OCI-LY7 (cell line): ENCODE results near the gene PSG5. TPM values are rescaled to one million over a fixed set of nuclear protein-coding genes. Genes with fewer than 3 reads are reported as not detected.
A peak's percentile ranks its signal among the peaks of the same experiment; 100 is the strongest.
"Not testable (repeated sequence)": the region's sequence is repeated elsewhere in the genome, so short reads cannot be mapped to it uniquely, and the experiment has no call there.

Source experiments
- BruUV-seq: library from RNA; stranded (reverse); fragments of 400-500 nt; replicated peaks from 2 replicates; lab custom pipeline; 2021; lab: Mats Ljungman, UMichigan
- CTCF ChIA-PET: fragments of 300-600 bp; sonication (Branson Sonifier 250); formaldehyde crosslinking; loops from one replicate; lab custom pipeline; 2022; ENCODE audit warnings: antibody characterized with exemption; ENCODE audit not compliant: unreplicated experiment; lab: Charles Lee
- POLR2A ChIA-PET: fragments of 300-600 bp; sonication (Branson Sonifier 250); formaldehyde crosslinking; loops from one replicate; lab custom pipeline; 2022; ENCODE audit warnings: antibody characterized with exemption; lab: Charles Lee
- DNase-seq: peaks from one replicate; pipeline ENCODE4 v3.0.0-alpha.2; 2015; ENCODE audit warnings: low spot score
- H2AFZ ChIP-seq: fragments of 200-600 bp; sonication (generic), shearing (Covaris generic); 2 replicates; pipeline ENCODE4 v1.6.1; 2014; ENCODE audit warnings: mild to moderate bottlenecking, antibody characterized with exemption, low read length, moderate library complexity
- H3K27ac ChIP-seq: fragments of 200-600 bp; sonication (generic); 2 replicates; pipeline ENCODE4 v1.5.1; 2014; ENCODE audit warnings: mixed run types, low read depth, mild to moderate bottlenecking, moderate library complexity, low read length, inconsistent platforms; ENCODE audit not compliant: poor library complexity, severe bottlenecking
- H3K36me3 ChIP-seq: fragments of 200-600 bp; sonication (generic); 2 replicates; pipeline ENCODE4 v1.6.1; 2014; ENCODE audit warnings: mild to moderate bottlenecking, antibody characterized with exemption, low read length, moderate library complexity, mixed read lengths; ENCODE audit not compliant: insufficient read depth
- H3K4me1 ChIP-seq: fragments of 200-600 bp; sonication (generic); 2 replicates; pipeline ENCODE4 v1.5.1; 2014; ENCODE audit warnings: mild to moderate bottlenecking, low read length; ENCODE audit not compliant: insufficient read depth, poor library complexity, severe bottlenecking
- H3K4me2 ChIP-seq: fragments of 200-600 bp; sonication (generic); 2 replicates; pipeline ENCODE4 v1.6.1; 2014; ENCODE audit warnings: mild to moderate bottlenecking, low read length
- H3K4me3 ChIP-seq: fragments of 200-600 bp; sonication (generic); 2 replicates; pipeline ENCODE4 v1.5.1; 2014; ENCODE audit warnings: mild to moderate bottlenecking, low read depth, low read length; ENCODE audit not compliant: poor library complexity, severe bottlenecking
- H3K79me2 ChIP-seq: fragments of 200-600 bp; sonication (generic); 2 replicates; pipeline ENCODE4 v1.6.1; 2016; ENCODE audit warnings: low read depth, mild to moderate bottlenecking, low read length, moderate library complexity, mixed read lengths; ENCODE audit not compliant: insufficient read depth
- H3K9me2 ChIP-seq: fragments of 200-600 bp; sonication (generic); 2 replicates; pipeline ENCODE4 v1.6.1; 2016; ENCODE audit warnings: mild to moderate bottlenecking, low read length, mixed read lengths; ENCODE audit not compliant: insufficient read depth
- H3K9me3 ChIP-seq: fragments of 200-600 bp; sonication (generic); 2 replicates; pipeline ENCODE4 v1.6.1; 2014; ENCODE audit warnings: mild to moderate bottlenecking, mixed run types, low read length, mixed read lengths
- H4K20me1 ChIP-seq: fragments of 200-600 bp; sonication (generic); 2 replicates; pipeline ENCODE4 v1.6.1; 2014; ENCODE audit warnings: mild to moderate bottlenecking, antibody characterized with exemption, low read length, moderate library complexity, mixed read lengths; ENCODE audit not compliant: insufficient read depth
- CTCF ChIP-seq: fragments of 200-600 bp; sonication (generic); conservative IDR thresholded peaks from 2 replicates; pipeline ENCODE4 v1.5.1; 2014; ENCODE audit warnings: mild to moderate bottlenecking, antibody characterized with exemption, low read length, moderate library complexity, mixed read lengths
- EZH2phosphoT487 ChIP-seq: fragments of 200-600 bp; sonication (generic); IDR thresholded peaks from 2 replicates; pipeline ENCODE4 v1.6.1; 2018; ENCODE audit warnings: low read depth, borderline replicate concordance, mild to moderate bottlenecking, mixed run types, antibody characterized with exemption, low read length, moderate library complexity, mixed read lengths
- intact Hi-C: fragments of 100-400 bp; cut with micrococcal nuclease; formaldehyde crosslinking; loops from one replicate; pipeline ENCODE4 v1.10.0; 2022; ENCODE audit not compliant: unreplicated experiment
- total RNA-seq, 2 experiments: library from RNA; depleted of rRNA in 1 of 2; stranded (reverse); fragments of >200 nt in 1 of 2; shearing (Covaris generic) in 1 of 2; gene quantifications; 2 replicates each; pipeline ENCODE4 v1.2.3, GENCODE V29; 2014 to 2022

PSG5 gene
- total RNA-seq, 2 experiments from 2014 or later: not detected

GRCh38 chr19:43226986-43227385 lies 40.6 kb upstream of the PSG5 start:
- TF ChIP-seq CTCF: 0 out of 2 replicates have a peak, but pooled peaks have one; percentile 18
- H3K4me3 ChIP-seq, H3K4me1 ChIP-seq, H3K9me2 ChIP-seq, BruUV-seq, H3K79me2 ChIP-seq, intact Hi-C loops, H4K20me1 ChIP-seq, CTCF ChIA-PET, H3K9me3 ChIP-seq, H3K36me3 ChIP-seq, H3K27ac ChIP-seq, DNase-seq, H2AFZ ChIP-seq, H3K4me2 ChIP-seq, POLR2A ChIA-PET: not testable (repeated sequence)

DNA sequence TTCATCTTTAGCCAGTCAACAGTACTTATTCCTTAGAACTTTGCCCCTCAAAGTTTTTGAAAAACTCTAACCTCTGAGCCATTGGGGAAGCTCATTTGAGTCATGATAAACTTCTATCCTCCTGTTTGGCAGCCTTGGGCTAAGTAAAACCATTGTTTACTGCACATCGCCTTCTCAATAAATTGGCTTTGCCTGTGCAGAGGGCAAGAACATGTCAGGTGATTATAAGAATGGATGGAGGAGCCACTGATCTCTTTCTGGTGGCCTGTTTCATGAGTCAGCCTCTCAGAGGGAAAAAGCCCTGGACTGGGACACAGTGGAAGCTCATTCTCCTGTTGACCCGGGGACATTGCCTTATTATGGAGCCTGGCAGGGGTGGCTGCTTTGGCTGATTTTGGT lies 38.5 kb upstream of the PSG5 start:
- Histone ChIP-seq H4K20me1 (no peaks in the 10 kb centered on the region), H3K36me3 (no peaks in the 10 kb centered on the region), H3K4me1 (no peaks in the 10 kb centered on the region), H3K4me2 (no peak overlapping the region), H3K79me2 (no peaks in the 10 kb centered on the region), H3K4me3 (no peak overlapping the region), H3K9me2 (no peaks in the 10 kb centered on the region), H3K27ac (no peak overlapping the region), H3K9me3 (peaks cover 4% of the 10 kb centered on the region; the same call in 1 of the 2 replicates), H2AFZ (no peak overlapping the region)
- no TSS peak for BruUV-seq
- no peak for TF ChIP-seq EZH2phosphoT487
- TF ChIP-seq CTCF: no peak
- intact Hi-C loops: no loop called here
- POLR2A ChIA-PET: no interaction called here
- CTCF ChIA-PET: no interaction called here
- DNase-seq: no peak

GRCh38 chr19:43224201-43224854 lies 38.0 kb upstream of the PSG5 start:
- POLR2A ChIA-PET: not testable (repeated sequence)

DNA sequence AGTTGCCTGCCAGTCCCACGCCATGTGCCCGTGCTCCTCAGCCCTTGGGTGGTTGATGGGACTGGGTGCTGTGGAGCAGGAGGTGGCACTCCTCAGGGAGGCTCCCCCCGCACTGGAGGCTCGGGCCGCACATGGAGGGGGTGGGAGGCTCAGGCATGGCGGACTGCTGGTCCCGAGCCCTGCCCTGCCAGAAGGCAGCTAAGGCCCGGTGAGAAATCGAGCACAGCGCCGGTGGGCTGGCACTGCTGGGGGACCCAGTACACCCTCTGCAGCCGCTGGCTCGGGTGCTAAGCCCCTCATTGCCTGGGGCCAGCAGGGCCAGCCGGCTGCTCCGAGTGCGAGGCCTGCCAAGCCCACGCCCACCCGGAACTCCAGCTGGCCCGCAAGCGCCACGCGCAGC lies 35.6 kb upstream of the PSG5 start:
- intact Hi-C loops, H3K27ac ChIP-seq, H3K36me3 ChIP-seq, H3K9me3 ChIP-seq, H3K4me2 ChIP-seq, H3K79me2 ChIP-seq, POLR2A ChIA-PET, H3K4me3 ChIP-seq, H4K20me1 ChIP-seq, H3K4me1 ChIP-seq, CTCF ChIA-PET, BruUV-seq, DNase-seq, H3K9me2 ChIP-seq, H2AFZ ChIP-seq: not testable (repeated sequence)

More at GRCh38 chr19:43224201-43224854, 38.0 kb upstream of the PSG5 start:
- H3K4me2 ChIP-seq, DNase-seq, H3K9me3 ChIP-seq, H4K20me1 ChIP-seq, H3K4me3 ChIP-seq, H3K4me1 ChIP-seq, BruUV-seq, H3K9me2 ChIP-seq, H3K79me2 ChIP-seq, H3K27ac ChIP-seq, intact Hi-C loops, H3K36me3 ChIP-seq, CTCF ChIA-PET, H2AFZ ChIP-seq: not testable (repeated sequence)

GRCh38 chr19:43219136-43219535 lies 32.8 kb upstream of the PSG5 start:
- H3K4me3 ChIP-seq, H3K27ac ChIP-seq, BruUV-seq, DNase-seq, H2AFZ ChIP-seq, H3K9me3 ChIP-seq, intact Hi-C loops, CTCF ChIA-PET, POLR2A ChIA-PET, H4K20me1 ChIP-seq, H3K4me2 ChIP-seq, H3K9me2 ChIP-seq, H3K79me2 ChIP-seq, H3K36me3 ChIP-seq, H3K4me1 ChIP-seq: not testable (repeated sequence)
